Measurements from ENCODE around the gene LDLRAD2.

DNA sequence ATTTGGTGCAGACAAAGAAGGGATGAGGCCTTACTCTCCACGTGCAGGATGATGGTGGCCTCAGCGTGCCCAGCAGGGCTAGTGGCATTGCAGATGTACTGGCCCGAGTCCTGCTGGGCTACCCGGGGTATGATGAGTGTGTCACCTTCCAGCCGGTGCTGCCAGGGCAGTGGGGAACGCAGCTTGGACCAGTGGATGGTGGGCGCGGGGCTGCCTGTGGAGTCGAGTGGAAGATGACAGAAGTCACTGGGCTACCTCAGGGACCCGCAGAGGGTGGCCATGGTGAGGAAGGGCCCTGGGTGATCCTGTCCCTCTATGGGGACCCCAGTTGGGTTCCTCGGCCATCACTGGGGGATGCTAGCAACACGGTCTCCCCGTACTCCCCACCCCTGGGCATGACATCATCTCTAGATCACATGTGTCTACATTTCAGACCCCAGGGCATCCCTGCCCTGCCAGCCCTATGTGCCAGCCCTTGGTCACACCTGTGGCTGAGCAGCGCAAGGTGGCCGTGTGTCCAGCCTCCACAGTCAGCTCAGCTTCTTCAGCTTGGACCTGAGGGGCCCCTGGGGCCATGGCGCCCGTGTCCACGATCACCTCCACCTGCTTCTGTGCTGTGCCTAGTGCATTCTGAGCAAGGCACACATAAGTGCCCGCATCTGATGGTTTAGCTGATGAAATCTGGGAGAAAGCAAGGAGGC, 27.4 kb downstream of the LDLRAD2 start:
- TF ChIP-seq, protein P1, sequence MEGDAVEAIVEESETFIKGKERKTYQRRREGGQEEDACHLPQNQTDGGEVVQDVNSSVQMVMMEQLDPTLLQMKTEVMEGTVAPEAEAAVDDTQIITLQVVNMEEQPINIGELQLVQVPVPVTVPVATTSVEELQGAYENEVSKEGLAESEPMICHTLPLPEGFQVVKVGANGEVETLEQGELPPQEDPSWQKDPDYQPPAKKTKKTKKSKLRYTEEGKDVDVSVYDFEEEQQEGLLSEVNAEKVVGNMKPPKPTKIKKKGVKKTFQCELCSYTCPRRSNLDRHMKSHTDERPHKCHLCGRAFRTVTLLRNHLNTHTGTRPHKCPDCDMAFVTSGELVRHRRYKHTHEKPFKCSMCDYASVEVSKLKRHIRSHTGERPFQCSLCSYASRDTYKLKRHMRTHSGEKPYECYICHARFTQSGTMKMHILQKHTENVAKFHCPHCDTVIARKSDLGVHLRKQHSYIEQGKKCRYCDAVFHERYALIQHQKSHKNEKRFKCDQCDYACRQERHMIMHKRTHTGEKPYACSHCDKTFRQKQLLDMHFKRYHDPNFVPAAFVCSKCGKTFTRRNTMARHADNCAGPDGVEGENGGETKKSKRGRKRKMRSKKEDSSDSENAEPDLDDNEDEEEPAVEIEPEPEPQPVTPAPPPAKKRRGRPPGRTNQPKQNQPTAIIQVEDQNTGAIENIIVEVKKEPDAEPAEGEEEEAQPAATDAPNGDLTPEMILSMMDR (IDR thresholded peaks at IDR 0.05) = no peak
- no peak for TF ChIP-seq POLR2A (IDR thresholded peaks at IDR 0.05)

All from thyroid gland (tissue), 4 donors.